GM12878 (cell line): ENCODE data around the gene MTIF2. TPM values are rescaled to one million over a fixed set of nuclear protein-coding genes. Genes with fewer than 3 reads are reported as not detected.

Source experiments
- ATAC-seq: fragments of 200-7000 bp; cut with Tn5 transposase; 3 replicates; pipeline ENCODE4 v1.9.1; 2020; ENCODE audit warnings: mild to moderate bottlenecking, moderate library complexity
- BruUV-seq: library from RNA; stranded (reverse); fragments of 400-500 nt; replicated peaks from 2 replicates; lab custom pipeline; 2021; lab: Mats Ljungman, UMichigan
- CTCF ChIA-PET: fragments of 300-600 bp; sonication (Branson Sonifier 250); formaldehyde crosslinking; extraction: SDS; loops from one replicate; lab custom pipeline; 2021; ENCODE audit warnings: inconsistent platforms; lab: Yijun Ruan, JAX
- POLR2A ChIA-PET: fragments of 350-600 bp; formaldehyde crosslinking; extraction: SDS; loops from one replicate; lab custom pipeline; 2021; ENCODE audit warnings: inconsistent platforms; lab: Charles Lee
- RAD21 ChIA-PET: fragments of 300-600 bp; sonication (Branson Sonifier 250); formaldehyde crosslinking; loops from one replicate; lab custom pipeline; 2023; ENCODE audit warnings: antibody characterized with exemption; ENCODE audit not compliant: unreplicated experiment; lab: Charles Lee
- SMC1A ChIA-PET: fragments of 300-600 bp; sonication (Branson Sonifier 250); formaldehyde crosslinking; loops from one replicate; lab custom pipeline; 2023; ENCODE audit not compliant: unreplicated experiment, uncharacterized antibody; lab: Charles Lee
- DNase-seq: peaks from one replicate; pipeline ENCODE4 v3.0.0-alpha.2; 2011; ENCODE audit warnings: low read depth, low spot score
- FAIRE-seq: peaks from 3 replicates; lab custom pipeline; 2011; peaks lifted over from hg19 to GRCh38; lab: Jason Lieb, UNC
- H2AFZ ChIP-seq: 2 replicates; pipeline ENCODE4 v1.6.0; 2011; ENCODE audit warnings: low read depth, low read length, control low read depth; ENCODE audit not compliant: control insufficient read depth
- H3K27ac ChIP-seq: 2 replicates; pipeline ENCODE4 v1.5.1; 2011; ENCODE audit warnings: control low read depth; ENCODE audit not compliant: control insufficient read depth, insufficient read depth
- H3K27me3 ChIP-seq, 2 experiments: replicated peaks in 1 of 2; 2 replicates each; pipeline versions ENCODE4 v1.6.0 to v1.6.1; 2011; ENCODE audit warnings: low read length in 1 of 2; ENCODE audit not compliant: control insufficient read depth in 2 of 2, insufficient read depth in 2 of 2
- H3K36me3 ChIP-seq, 2 experiments: 2 replicates each; pipeline ENCODE4 v1.5.1; 2011; ENCODE audit warnings: low read length in 1 of 2; ENCODE audit not compliant: control insufficient read depth in 2 of 2, insufficient read depth in 2 of 2
- H3K4me1 ChIP-seq: 2 replicates; pipeline ENCODE4 v1.6.1; 2011; ENCODE audit warnings: mild to moderate bottlenecking, low read length, moderate library complexity, mixed read lengths; ENCODE audit not compliant: control insufficient read depth, insufficient read depth
- H3K4me2 ChIP-seq: 2 replicates; pipeline ENCODE4 v1.6.0; 2011; ENCODE audit warnings: control low read depth; ENCODE audit not compliant: control insufficient read depth, insufficient read depth
- H3K4me3 ChIP-seq: fragments of 200-600 bp; sonication (generic); 2 replicates; pipeline ENCODE4 v1.5.1; 2016
- H3K79me2 ChIP-seq: 2 replicates; pipeline ENCODE4 v1.6.0; 2011; ENCODE audit warnings: low read length; ENCODE audit not compliant: control insufficient read depth, insufficient read depth
- H3K9ac ChIP-seq: 2 replicates; pipeline ENCODE4 v1.8.0; 2011; ENCODE audit warnings: low read length, control low read depth, mixed read lengths; ENCODE audit not compliant: control insufficient read depth, insufficient read depth
- H3K9me3 ChIP-seq: replicated peaks from 3 replicates; pipeline ENCODE4 v1.5.1; 2011; ENCODE audit warnings: mild to moderate bottlenecking, low read length; ENCODE audit not compliant: control insufficient read depth, insufficient read depth
- H4K20me1 ChIP-seq: 2 replicates; pipeline ENCODE4 v1.6.0; 2011; ENCODE audit not compliant: control insufficient read depth, insufficient read depth
- BACH1 ChIP-seq: fragments of 450-650 bp; IDR thresholded peaks from 2 replicates; pipeline ENCODE4 v1.6.1; 2017; ENCODE audit warnings: mild to moderate bottlenecking, borderline replicate concordance
- HCFC1 ChIP-seq: fragments of 150-350 bp; IDR thresholded peaks from 2 replicates; pipeline ENCODE4 v1.6.1; 2014; ENCODE audit warnings: low read length
- MLLT1 ChIP-seq: fragments of 450-650 bp; IDR thresholded peaks from 2 replicates; pipeline ENCODE4 v1.6.1; 2016; ENCODE audit warnings: mild to moderate bottlenecking
- TARDBP ChIP-seq: IDR thresholded peaks from 2 replicates; pipeline ENCODE4 v1.6.1; 2016; ENCODE audit warnings: borderline replicate concordance
- WGBS: methylation state at CpG from one replicate; pipeline ENCODE4 v1.1.6; 2016; ENCODE audit warnings: low lambda C conversion rate; ENCODE audit not compliant: insufficient replicate concordance, insufficient coverage; ENCODE audit errors: missing lambda C conversion rate; 5-methylcytosine and 5-hydroxymethylcytosine counted together
- in situ Hi-C: fragments of 300-500 bp; cut with MboI; formaldehyde crosslinking; loops from 9 replicates; pipeline ENCODE4 v1.14.3; 2018; ENCODE audit warnings: mixed read lengths
- intact Hi-C: fragments of 100-400 bp; cut with micrococcal nuclease; formaldehyde crosslinking; loops from one replicate; pipeline ENCODE4 v1.14.2; 2022; ENCODE audit not compliant: unreplicated experiment
- polyA plus RNA-seq, 11 experiments: library from polyadenylated mRNA; depleted of rRNA in 4 of 11; unstranded in 6 of 11; stranded (reverse) in 5 of 11; fragments of >200 nt; fragmentation: Nextera tagmentation in 4 of 11; fragmentation: Illumina TruSeq in 1 of 11; extraction: Ambion mirVana in 4 of 11; extraction: Trizol in 1 of 11; gene quantifications; 1 replicate in 1 of 11; 2 replicates in 10 of 11; pipeline versions ENCODE4 v1.2.1 to v1.2.3, GENCODE V29; 2011 to 2016; ENCODE audit warnings: inconsistent platforms in 2 of 11, missing spikeins in 2 of 11, low read depth in 1 of 11
- total RNA-seq, 4 experiments: library from RNA; depleted of rRNA in 3 of 4; stranded (reverse); fragments of >200 nt in 3 of 4; fragmentation: Illumina TruSeq in 1 of 4; extraction: Trizol in 1 of 4; gene quantifications; 2 replicates each; pipeline versions ENCODE4 v1.2.1 to v1.2.3, GENCODE V29; 2013 to 2021
- TF ChIP-seq, protein P1 (sequence below): fragments of 450-650 bp; IDR thresholded peaks from 2 replicates; pipeline ENCODE4 v1.6.1; 2017; ENCODE audit warnings: mild to moderate bottlenecking

MTIF2 gene
- total and polyA plus RNA-seq, 10 of the 15 experiments (the other 5 are each of a cell fraction or from before 2014, with no cell fraction given): 26.4 to 63.7 (median 40.0) TPM

- intact Hi-C loops (no loop called here), in situ Hi-C loops (no loop called here)
- SMC1A ChIA-PET: interaction anchor here (1.0 to 1.6 kb wide), 2 partner anchors 72 to 210 kb away, joined by 3 to 4 read pairs; no protein-coding TSS in a partner anchor
- POLR2A ChIA-PET: interaction anchor here (1.0 kb wide), 1 partner anchor 51 kb away, joined by 3 read pairs; no protein-coding TSS in a partner anchor
- WGBS: 95% methylated on average over 25 of the region's 25 CpGs
- FAIRE-seq (no peak), ATAC-seq (no peak), DNase-seq (no peak)
- Histone ChIP-seq H2AFZ (peak overlapping the region; percentile 34; the same call in 1 of the 2 replicates), H3K9ac (no peak overlapping the region), H3K27ac (no peak overlapping the region), H3K9me3 (no peaks in the 10 kb centered on the region), H3K27me3 (no peaks in the 10 kb centered on the region), H3K4me3 (no peak overlapping the region), H3K36me3 (peaks cover 0 to 4% of the 10 kb centered on the region in 2 experiments; a peak in 1 of 4 replicates), H3K4me1 (no peaks in the 10 kb centered on the region; the same call in 1 of the 2 replicates), H4K20me1 (no peaks in the 10 kb centered on the region), H3K79me2 (peaks cover 7% of the 10 kb centered on the region), H3K4me2 (peak overlapping the region; percentile 33; the same call in 1 of the 2 replicates)
- RAD21 ChIA-PET: no interaction called here
- BruUV-seq: no TSS peak
- CTCF ChIA-PET: interaction anchor here (0.7 to 1.7 kb wide), 3 partner anchors 11 to 147 kb away, joined by 3 to 4 read pairs (median 3); no protein-coding TSS in a partner anchor
- TF ChIP-seq TARDBP (no peak), HCFC1 (no peak), BACH1 (no peak), MLLT1 (peak; percentile 97)
- TF ChIP-seq, protein P1, sequence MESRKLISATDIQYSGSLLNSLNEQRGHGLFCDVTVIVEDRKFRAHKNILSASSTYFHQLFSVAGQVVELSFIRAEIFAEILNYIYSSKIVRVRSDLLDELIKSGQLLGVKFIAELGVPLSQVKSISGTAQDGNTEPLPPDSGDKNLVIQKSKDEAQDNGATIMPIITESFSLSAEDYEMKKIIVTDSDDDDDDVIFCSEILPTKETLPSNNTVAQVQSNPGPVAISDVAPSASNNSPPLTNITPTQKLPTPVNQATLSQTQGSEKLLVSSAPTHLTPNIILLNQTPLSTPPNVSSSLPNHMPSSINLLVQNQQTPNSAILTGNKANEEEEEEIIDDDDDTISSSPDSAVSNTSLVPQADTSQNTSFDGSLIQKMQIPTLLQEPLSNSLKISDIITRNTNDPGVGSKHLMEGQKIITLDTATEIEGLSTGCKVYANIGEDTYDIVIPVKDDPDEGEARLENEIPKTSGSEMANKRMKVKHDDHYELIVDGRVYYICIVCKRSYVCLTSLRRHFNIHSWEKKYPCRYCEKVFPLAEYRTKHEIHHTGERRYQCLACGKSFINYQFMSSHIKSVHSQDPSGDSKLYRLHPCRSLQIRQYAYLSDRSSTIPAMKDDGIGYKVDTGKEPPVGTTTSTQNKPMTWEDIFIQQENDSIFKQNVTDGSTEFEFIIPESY: peak; percentile 50; the same call in 1 of the 2 replicates
Measured at GRCh38 chr2:55223958-55224760, 44.9 kb downstream of the MTIF2 start.
